HG02840 (cell line): ENCODE data around the gene TASOR.
"Not testable (repeated sequence)": the region's sequence is repeated elsewhere in the genome, so short reads cannot be mapped to it uniquely, and the experiment has no call there.

Experiments used
- ATAC-seq: cut with Tn5 transposase; IDR thresholded peaks from one replicate; pipeline ENCODE4 v1.9.1; 2021; ENCODE audit warnings: mild to moderate bottlenecking, moderate library complexity, moderate number of reproducible peaks; ENCODE audit not compliant: unreplicated experiment, low FRiP score

TASOR gene, protein sequence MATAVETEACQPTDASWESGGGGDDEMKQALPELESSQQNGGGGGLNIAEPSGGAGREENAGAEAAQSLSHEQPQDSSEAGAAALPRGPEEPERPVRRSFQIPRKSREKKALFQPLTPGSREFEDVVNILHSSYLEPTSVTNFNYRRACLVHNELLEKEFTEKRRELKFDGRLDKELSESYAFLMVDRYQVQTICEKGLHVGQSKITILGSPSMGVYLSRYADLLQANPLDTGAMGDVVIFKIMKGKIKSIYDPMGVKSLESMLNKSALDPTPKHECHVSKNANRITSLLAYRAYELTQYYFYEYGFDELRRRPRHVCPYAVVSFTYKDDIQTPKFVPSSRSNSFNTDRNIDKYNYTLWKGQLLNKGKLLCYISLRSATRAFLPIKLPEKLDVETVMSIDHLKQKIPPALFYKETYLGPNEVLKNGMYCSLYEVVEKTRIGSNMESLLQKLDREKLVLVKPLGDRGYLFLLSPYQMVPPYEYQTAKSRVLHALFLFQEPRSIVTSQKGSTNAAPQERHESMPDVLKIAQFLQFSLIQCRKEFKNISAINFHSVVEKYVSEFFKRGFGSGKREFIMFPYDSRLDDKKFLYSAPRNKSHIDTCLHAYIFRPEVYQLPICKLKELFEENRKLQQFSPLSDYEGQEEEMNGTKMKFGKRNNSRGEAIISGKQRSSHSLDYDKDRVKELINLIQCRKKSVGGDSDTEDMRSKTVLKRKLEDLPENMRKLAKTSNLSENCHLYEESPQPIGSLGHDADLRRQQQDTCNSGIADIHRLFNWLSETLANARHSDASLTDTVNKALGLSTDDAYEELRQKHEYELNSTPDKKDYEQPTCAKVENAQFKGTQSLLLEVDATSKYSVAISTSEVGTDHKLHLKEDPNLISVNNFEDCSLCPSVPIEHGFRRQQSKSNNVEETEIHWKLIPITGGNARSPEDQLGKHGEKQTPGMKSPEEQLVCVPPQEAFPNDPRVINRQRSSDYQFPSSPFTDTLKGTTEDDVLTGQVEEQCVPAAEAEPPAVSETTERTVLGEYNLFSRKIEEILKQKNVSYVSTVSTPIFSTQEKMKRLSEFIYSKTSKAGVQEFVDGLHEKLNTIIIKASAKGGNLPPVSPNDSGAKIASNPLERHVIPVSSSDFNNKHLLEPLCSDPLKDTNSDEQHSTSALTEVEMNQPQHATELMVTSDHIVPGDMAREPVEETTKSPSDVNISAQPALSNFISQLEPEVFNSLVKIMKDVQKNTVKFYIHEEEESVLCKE (N-terminal part only)

DNA sequence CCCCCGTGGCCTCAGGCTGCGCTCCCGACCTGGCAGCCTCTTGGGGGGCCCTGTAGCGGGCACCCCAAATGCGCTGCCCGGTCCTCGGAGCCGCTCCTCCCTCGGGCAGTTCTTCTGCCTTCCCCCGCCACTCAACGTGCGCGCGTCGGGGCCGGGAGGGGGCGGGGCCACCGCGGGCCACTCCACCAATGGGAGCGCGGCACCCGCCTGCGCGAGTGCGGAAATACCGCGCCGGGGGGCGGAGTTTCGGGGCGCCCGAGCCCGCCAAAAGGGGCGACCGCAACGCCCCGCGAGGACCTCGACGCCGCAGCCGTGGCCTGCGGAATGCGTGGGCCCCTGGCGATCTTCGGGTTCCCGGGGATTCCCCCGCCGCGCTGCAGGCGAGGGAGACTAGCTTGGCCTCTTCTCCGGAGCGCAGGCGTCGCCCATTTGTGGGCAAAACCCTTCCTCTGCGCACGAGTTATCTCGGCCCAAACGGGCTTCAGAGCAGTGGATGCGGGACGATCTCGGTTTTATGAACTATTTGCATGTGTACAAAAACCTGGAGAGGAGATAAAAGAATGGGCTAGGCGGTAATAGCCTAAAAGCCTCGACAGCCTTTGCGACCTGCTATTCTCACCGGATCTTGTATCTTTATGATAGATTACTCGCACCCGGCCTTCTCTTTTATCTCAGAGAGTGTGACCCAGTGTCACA is at the start of gene TASOR:
Gene TASOR (minus strand): TSS at position 144 of the 696 bp plus-strand sequence. CDS start 259 bp downstream, outside the sequence.
- ATAC-seq = peak; percentile 64

DNA sequence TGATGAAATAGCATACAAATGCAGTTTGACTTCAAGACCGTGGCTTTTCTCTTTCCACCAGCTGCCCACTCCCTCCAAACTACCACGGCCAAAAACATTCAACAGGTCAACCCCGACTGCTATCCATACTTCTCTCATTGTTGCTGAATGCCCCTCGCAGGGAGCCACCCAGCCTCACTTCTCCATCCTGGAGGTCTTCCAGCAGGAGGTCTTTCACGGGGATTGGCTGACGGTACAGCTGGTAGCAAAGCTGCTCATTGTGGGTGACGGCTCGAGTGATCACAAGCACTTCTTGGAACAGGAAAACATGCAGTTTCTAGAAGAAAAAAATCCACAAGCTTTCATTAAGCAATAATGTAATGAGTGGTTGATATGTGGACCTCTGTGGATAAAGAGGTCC is 49.0 kb upstream of the TASOR start:
- ATAC-seq = no peak

DNA sequence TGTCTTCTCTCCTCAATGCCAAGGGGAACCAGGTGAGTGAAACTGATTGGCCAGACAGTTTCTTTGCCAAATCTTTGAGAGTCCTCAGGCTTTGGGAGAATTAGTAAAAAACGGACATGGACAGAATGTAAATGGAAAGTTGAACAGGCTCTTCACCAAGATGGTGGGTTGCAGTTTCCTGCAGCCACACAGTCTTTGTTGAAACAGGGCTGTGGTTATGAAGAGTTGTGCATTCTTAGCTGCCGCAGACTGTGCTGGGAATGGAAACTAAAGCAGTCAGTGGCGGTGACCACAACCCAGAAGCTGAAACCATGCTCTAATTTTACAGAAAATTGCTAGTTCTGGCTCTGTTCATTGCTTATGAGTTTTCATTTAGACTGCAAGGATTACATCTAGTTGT is 42.1 kb upstream of the TASOR start:
- ATAC-seq = peak; percentile 96

DNA sequence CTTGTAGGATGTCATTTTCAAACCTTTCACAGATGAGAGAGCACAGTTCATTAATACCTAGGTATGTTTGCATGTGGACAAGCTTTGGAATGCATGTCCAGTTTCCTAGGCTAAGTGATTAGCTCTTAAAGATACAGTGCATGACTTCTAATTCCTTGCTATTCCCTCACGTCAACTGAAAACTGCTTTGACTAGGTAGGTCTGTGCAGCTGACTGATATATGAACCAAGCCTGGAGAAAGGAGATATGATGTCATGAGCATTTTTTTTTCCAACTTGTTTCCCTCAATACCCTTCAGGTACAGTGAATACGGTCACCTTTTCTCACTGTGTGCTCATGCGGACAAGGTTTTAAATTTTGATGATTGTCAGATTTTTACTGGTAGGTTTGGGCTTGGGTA is 41.6 kb upstream of the TASOR start:
- no peak for ATAC-seq

DNA sequence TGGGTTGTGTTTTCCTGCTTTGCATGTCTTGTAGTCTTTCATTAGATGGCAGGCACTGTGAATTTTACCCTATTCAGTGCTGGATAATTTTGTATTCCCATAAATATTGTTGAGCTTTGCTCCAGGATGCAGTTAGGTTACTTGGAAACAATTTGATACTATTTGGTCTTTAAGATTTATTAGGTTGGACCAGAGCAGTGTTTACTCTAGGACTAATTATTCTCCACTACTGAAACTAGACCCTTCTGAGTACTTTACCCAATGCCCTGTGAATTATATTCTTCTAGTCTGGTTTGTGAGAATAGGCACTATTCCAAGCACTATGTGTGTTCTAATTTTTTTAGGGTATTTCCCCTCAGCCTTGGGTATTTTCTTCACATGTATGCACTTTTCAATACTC is 37.8 kb upstream of the TASOR start:
- no peak for ATAC-seq

DNA sequence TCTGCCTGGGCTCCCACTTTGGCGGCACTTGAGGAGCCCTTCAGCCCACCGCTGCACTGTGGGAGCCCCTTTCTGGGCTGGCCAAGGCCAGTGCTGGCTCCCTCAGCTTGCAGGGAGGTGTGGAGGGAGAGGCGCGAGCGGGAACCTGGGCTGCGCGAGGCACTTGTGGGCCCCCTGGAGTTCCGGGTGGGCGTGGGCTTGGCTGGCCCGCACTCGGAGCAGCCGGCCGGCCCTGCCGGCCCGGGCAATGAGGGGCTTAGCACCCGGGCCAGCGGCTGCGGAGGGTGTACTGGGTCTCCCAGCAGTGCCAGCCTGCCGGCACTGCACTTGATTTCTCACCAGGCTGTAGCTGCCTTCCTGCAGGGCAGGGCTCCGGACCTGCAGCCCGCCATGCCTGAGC is 35.7 kb upstream of the TASOR start:
- not testable (repeated sequence) for ATAC-seq

DNA sequence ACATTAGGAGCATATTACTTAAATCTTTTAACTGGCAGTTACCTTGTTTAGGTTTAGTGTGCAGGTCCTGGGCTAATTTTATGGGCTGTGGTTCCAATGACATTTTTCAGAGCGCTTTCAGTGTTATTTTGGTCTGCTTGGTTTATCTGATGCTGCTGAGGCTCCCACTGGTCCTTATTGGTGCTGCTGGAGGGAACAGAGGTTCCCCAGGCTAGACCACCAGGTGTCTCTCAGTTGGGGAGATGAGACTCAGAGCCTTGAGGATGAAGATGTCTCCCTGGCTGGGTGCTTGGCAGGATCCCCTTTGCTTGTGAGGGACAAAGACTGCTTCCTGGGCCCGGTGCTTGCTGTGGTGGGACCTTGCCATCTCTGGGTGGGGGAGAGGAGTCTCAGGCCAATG is 28.3 kb upstream of the TASOR start:
- no peak for ATAC-seq

DNA sequence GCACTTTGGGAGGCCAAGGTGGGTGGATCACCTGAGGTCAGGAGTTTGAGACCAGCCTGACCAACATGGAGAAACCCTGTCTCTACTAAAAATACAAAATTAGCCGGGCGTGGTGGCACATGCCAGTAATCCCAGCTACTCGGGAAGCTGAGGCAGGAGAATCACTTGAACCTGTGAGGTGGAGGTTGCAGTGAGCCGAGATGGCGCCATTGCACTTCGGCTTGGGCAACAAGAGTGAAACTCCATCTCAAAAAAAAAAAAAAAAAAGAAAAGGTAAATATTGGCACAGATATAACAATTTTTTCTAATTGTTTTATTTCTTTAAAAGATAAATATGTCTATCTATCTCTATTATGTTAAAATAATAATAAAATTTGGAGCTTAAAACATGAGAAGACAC is 24.3 kb upstream of the TASOR start:
- not testable (repeated sequence) for ATAC-seq

DNA sequence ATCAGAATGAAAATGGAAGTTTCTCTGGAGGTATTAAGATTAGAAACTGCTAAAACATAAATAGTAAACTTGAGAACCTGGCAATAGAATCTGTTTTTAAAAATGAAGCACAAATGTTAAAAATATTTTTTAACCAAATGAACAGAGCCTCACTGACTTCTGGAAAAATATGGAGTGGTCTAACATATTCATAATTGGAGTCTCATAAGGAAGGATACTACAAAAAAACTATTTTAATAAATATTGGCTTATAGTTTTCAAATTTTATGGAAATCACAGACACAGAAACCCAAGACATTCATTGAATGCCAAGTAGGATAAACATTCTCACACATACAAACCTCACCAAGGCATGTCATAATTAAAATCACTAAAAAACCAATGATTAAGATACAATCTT is 23.6 kb upstream of the TASOR start:
- no peak for ATAC-seq

DNA sequence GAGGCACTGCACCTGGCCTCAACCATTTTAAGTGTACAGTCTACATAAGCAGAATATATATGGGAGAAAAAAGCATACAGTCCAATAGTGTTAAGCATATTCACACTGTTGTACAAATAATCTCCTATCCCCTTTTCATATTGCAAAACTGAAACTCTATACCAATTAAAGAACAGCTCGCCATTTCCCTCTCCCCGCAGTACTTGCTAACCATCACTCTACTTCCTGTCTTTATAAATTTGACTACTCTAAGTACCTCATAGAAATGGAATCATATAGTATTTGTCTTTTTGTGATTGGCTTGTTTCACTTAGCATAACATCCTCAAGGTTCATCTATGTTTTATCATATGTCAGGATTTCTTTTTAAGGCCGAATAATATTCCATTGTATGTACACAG is 21.6 kb upstream of the TASOR start:
- ATAC-seq = no peak

DNA sequence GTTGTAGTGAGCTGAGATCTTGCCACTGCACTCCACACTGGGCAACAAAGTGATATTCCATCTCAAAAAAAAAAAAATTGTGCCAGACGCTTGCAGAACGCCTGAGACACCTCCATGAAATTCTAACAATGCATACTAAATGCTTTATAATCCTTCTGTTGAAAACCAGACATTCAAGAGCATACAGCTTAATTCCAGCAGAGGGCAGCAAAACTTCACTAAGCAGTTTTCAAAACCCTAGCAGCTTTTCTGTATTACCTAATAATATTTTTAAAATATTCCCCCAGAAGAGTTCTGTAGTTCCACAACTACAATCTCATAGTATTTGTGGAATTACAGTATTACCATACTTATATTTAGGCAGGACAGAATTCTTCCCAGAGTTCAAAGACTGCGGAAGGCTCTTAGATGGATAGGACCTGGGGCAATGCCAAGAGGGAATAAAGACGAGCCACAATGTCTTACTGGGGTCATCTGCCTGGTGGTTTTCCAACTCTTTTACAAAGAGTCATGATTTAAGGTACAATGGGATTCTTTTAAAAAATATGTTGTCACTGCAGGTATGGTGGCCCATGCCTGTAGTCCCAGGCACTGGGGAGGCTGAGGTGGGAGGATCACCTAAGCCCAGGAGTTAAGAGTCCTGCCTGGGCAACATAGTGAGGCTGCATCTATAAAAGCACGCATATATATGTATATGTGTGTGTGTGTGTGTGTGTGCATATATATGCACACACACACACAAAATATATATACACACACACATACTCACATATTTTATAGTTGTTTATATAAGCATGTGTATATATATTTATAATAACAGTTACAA is 19.6 kb upstream of the TASOR start:
- ATAC-seq = no peak

DNA sequence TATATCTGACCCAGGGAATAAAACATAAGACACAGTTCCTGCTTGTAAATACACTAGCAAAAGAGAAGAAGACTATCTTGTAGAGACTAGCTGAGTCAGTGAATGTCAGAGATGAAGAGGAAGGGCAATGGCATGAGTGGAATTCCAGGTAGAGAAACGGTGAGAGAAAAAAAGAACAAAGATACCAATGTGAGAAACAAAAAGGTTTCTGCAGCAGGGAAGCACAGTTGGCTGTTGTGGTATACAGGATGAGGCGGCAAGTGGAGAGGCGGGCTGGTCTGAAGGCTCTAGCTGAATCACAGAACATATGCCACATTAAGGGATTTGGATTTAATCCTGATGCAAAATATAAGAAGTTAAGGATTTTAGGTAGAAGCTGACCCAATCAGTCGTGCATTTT is 17.1 kb upstream of the TASOR start:
- ATAC-seq = no peak

DNA sequence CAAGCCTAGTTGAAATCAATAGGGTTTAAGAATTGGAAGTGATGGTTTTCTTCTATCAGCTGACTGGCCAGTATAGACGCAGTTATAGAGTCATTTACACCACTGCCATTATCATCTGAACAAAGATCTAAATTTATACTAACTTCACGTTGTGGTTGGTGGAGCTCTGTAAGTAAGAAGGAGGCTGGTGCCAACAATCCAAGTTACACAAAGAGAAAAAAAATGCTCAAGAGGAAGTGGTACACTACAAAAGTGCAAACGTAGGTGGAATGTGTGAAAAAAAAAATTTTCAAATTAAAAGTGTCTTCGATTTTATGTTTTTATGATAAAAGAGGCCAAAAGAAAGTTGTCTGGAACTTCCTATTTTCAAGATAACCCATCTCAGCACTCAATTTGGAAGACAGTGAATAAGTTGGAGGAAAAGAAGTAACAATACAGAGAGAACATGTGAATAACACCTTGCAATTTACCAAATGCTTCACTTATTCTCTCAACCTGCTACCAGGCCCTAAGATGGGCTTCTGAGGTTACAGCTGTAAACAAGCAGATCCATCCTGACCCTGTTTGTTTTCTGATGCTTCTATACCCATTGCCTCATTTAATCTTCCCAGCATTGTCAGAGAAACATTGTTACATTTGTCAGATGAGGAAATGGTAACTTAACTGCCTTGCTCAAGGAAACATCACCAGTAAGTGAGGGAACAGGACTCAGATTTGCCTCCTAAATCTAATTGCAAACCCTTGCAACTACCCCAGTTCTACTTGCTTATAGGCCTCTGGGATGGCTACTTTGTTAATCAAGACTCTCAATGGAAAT is 12.0 kb upstream of the TASOR start:
- ATAC-seq = no peak

DNA sequence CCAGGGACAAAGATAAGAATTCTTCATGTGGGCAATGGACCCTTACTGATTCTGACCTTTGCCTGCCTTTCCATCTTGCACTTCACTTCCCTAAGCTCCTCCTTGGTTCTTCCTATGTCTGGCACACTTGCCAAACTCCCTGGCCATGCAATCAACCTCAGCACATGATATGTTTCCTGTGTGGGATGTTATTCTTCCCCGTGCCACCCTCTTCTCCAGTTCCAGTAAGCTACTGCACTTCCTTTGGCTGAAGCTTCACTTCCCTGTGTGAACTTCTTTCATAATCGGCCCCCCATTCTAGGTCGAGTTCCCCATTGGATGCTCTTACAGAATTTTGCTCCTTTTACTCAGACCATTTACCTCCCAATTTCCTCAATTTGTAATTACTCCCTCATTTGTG is 10.7 kb upstream of the TASOR start:
- no peak for ATAC-seq

DNA sequence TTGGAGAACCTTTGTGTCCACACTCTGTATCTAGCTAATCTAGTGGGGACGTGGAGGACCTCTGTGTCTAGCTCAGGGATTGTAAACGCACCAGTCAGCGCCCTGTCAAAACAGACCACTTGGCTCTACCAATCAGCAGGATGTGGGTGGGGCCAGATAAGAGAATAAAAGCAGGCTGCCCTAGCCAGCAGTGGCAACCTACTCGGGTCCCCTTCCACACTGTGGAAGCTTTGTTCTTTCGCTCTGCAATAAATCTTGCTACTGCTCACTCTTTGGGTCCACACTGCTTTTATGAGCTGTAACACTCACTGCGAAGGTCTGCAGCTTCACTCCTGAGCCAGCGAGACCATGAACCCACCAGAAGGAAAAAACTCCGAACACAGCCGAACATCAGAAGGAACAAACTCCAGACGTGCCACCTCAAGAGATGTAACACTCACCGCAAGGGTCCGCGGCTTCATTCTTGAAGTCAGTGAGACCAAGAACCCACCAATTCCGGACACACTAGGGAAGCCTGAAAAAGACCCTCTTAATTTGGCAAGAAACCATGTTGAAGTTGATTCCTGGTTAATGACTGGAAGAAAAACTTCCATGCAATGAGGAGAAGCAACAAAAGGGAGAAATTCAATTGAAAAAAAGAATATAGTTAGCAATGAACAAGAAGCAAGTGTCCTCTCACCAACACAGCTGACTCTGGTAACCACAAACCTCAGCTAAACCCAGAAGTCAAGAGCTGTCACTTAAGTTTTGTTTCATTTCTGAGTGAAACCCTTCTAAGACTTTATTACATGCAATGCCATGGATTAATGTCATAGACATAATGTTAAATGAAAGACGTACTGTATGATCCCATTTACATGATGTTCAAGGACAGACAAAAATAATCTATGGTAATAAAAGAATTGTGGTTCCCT is 9.7 kb upstream of the TASOR start:
- ATAC-seq = peak; percentile 78

DNA sequence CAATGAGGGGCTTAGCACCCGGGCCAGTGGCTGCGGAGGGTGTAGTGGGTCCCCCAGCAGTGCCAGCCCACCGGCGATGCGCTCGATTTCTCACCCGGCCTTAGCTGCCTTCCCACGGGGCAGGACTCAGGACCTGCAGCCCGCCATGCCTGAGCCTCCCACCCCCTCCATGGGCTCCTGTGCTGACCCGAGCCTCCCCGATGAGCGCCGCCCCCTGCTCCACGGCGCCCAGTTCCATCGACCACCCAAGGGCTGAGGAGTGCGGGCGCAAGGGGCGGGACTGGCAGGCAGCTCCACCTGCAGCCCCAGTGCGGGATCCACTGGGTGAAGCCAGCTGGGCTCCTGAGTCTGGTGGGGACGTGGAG is 8.9 kb upstream of the TASOR start:
- ATAC-seq = not testable (repeated sequence)

DNA sequence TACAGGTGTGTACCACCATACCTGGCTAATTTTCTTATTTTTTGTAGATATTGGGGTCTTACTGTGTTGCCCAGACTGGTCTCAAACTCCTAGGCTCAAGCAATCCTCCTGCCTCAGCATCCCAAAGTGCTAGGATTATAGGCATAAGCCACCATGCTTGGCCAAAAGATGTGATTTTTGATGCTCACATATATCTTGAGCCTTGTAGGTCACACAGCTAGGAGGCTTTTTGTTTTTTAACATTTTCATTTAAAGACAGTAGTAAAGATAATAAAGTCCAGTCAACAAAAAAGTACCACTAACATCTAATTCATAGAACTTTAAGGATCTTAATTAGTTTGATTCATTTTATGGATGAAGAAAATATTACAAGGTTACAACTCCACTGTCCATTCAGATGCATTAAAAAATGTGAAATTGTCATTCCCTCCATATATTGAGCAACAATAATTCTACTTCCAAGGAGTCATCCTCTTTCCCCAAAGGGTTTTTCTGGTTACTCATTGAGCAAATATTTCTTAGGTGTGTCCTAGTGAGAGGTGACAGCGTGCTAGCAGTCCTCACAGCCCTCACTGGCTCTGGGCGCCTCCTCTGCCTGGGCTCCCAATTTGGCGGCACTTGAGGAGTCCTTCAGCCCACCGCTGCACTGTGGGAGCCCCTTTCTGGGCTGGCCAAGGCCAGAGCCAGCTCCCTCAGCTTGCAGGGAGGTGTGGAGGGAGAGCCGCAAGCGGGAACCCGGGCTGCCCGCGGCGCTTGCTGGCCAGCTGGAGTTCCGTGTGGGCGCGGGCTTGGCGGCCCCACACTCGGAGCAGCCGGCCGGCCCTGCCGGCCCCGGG is 8.3 kb upstream of the TASOR start:
- no peak for ATAC-seq
